Upper lobe of left lung (tissue), 4 donors: ENCODE measurements around the gene DGKI.

ENCODE experiments used
- POLR2A ChIP-seq, 4 donors: fragments of 450-650 bp; IDR thresholded peaks; one replicate each; pipeline ENCODE4 v1.5.1; 2016 to 2017; ENCODE audit warnings: antibody characterized with exemption in 4 of 4, mild to moderate bottlenecking in 2 of 4
- TF ChIP-seq, protein P1 (sequence below), 6 experiments: fragments of 450-650 bp in 4 of 6; fragments of 200-600 bp in 2 of 6; sonication (generic) in 2 of 6; IDR thresholded peaks; one replicate each; pipeline ENCODE4 v1.5.1; 2016 to 2019; ENCODE audit warnings: antibody characterized with exemption in 6 of 6

DNA sequence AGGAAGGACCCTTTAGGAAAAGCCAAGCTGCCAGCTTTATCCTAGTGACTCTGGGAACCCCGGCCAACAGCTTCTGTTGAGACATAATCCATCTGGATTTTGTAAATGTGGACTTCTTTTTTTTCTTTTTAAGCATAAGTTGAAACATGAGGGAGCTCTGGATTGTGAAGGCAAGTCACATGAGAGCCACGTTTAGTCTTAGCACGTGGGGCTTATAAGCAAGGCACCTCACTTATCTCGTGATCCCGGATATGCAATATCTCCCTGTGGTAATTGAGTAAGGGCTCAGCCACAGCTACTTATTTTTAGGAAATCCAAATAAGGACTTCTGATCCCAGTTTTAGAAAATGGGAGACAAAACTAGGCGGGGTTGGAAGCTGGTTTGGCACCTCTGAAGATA is 392.0 kb downstream of the DGKI start:
- TF ChIP-seq, protein P1, sequence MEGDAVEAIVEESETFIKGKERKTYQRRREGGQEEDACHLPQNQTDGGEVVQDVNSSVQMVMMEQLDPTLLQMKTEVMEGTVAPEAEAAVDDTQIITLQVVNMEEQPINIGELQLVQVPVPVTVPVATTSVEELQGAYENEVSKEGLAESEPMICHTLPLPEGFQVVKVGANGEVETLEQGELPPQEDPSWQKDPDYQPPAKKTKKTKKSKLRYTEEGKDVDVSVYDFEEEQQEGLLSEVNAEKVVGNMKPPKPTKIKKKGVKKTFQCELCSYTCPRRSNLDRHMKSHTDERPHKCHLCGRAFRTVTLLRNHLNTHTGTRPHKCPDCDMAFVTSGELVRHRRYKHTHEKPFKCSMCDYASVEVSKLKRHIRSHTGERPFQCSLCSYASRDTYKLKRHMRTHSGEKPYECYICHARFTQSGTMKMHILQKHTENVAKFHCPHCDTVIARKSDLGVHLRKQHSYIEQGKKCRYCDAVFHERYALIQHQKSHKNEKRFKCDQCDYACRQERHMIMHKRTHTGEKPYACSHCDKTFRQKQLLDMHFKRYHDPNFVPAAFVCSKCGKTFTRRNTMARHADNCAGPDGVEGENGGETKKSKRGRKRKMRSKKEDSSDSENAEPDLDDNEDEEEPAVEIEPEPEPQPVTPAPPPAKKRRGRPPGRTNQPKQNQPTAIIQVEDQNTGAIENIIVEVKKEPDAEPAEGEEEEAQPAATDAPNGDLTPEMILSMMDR (IDR thresholded peaks at IDR 0.05) = no peak
- TF ChIP-seq POLR2A (IDR thresholded peaks at IDR 0.05) = no peak
